Fibroblast of skin of scalp (primary cell): Measurements from ENCODE around the gene DEFB121.

Source experiments
- DNase-seq: peaks from one replicate; pipeline ENCODE4 v3.0.0-alpha.2; 2013

The DEFB121 gene

DNA sequence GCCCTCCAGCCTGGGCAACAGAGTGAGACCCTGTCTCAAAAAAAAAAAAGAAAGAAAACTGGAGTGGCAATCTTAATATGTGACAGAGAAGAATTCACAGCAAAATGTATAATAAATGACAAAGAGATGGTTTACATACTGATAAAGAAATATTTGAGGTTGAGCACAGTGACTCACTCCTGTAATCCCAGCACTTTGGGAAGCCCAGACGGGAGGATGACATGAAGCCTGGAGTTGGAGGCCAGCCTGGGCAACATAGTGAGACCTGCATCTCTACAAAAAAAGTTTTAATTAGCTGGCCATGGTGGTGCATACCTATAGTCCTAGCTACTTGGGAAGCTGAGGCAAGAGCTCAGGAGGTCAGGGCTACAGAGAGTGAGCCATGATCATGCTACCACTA, 50.0 kb downstream of the DEFB121 start:
- no peak for DNase-seq
